ENCODE data around the gene NFILZ.
A peak's percentile ranks its signal among the peaks of the same experiment; 100 is the strongest.

NFILZ gene, protein sequence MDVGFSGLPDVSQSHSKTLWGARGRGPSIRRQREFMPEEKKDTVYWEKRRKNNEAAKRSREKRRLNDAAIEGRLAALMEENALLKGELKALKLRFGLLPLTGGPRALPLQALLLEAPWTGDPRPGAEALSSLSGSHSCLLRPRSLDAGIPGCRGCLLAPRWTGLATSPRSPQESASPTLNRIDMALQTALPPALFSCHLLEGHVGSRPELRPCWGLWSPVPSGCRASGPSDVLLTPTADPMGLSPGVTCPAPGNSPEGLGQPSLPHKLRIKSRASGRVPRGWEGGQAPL

DNA sequence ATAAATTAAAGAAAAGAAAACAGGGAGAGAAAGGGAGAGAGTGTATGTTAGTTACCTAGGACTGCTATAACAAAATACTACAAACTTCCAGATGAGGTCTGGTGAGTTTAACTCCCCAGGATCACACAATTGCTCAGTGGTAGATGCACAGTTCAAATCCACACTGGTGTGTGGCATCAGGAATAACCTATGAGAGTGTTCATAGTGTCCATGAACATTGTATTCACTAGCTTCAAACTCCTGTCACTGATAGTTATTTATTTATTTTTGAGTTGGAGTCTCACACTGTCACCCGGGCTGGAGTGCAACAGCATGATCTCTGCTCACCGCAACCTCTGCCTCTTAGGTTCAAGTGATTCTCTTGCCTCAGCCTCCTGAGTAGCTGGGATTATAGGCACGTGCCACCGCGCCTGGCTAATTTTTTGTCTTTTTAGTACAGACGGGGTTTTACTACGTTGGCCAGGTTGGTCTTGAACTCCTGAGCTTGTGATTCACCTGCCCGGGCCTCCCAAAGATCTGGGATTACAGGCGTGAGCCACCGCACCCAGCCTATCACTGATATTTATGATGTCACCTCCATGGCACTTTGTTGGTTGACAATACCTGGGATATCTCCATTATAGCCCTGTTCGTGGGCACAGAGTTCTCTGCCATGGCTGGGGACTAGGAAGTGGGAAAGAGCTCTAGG is at the start of gene NFILZ:
NFILZ (plus strand) TSS at position 638 of the 688 bp plus-strand sequence. CDS start 46,133 bp downstream, outside the sequence.
- no peak for DNase-seq (ENCODE audit: low read depth in 2 of 2, low spot score in 1 of 2)

DNA sequence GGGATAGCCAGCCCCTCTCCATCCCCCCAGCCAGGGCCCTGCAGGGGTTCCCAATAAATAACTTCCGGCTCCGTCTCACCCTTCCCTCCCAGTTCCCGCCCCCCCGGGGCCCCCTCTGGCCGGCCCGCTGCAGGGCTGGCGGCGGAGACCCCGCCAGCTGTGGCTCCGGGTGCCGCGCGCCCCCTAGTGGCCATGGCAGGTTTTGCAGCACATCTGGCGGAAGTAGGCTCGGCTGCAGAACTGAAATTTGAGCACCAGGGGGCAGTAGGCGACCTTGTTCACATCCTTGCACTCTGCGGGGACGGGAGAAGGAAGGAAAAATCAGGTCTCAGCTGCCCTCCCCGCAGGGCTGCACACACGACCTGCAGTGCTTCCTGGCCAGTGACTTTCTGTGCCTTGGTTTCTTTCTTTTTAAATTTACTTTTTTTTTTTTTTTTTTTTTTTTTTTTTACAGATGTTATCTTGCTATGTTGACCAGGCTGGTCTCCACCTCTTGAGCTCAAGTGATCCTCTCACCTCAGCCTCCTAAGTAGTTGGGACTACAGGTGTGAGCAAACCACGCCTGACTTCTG is 49.6 kb upstream of the NFILZ start:
- peak; percentile 54 to 78 for DNase-seq (ENCODE audit: low read depth in 2 of 2, low spot score in 1 of 2)

DNA sequence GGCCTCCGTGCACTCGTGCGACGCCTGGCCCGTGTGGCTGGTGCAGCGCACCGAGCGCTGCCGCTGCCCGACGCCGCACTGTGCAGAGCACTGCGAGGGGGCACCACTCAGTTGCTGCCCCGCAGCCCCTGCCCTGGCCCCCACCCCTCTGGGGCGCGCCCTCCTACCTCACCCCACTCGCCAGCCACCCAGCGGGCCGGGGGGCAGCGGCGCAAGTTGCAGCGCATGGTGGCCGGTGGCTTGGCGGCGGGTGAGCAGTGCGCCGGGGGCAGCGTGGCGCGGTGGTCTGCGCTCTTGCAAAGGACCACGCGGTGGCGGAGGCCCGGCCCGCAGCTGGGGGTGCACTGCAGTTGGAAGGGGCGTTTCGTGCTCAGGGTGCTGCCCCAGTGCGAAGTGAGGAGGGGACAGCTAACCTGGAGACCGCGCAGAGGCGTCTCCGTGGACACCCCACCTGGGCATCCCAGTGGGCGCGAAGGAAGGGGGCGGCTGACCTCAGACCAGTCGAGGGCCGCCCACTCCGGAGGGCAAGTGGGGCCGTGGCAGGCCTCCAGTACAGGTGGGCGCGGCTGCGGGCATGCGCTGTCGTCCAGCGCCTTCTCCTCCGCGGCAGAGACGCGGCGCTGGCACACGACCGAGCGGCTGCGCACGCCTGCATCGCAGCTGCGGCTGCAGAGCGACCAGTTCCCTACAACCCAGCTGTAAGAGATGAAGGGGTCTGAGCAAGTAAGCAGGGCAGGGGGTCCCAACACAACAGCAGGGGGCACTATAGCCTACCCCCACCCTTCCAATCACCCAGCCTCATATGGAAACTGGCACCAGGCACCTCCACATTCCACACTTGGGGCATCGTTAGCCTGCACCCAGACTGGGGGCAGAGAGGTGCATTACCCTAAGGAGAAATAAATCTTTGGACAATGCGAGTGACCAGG is 45.2 kb upstream of the NFILZ start:
- DNase-seq (ENCODE audit: low read depth in 2 of 2, low spot score in 1 of 2), result no peak

DNA sequence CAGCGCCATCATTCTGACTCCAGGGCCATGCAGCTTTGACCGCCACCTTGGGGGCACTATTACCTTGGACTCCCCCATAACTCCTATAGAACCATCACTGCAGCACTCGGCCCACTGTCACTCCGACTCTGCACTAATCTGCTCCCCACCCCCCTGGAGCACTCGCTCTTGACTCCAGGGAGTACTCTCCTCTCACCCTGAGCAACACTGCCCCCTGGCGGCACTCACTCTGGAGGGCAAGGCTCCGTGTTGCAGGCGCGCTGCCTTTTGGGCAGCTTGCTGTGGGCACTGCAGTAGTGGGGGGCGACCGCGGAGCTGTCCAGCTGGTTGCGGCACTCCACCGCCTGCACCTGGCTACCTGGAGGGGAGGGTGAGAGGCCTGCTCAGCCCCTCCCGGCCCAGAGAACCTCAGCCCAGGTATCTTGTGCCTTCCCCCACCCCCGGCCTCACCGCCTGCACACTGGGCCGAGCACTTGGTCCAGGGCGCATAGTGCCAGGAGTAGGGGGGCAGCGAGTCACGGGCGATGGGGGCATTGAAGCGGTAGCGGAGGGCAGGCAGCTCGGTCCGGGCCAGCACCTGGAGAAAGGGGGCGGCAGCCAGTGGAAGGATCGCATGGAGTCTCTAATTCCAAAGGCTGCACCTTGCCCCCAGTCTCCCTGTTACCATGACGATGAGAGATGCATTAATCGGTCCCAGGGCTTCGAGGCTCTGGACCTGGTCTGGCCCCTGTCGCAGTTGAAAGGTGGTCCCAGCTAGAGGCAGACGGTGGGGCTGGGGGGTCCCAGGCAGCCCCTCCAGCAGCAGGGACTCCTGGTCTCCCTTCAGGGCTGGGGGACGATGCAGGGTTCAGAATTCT is 44.3 kb upstream of the NFILZ start:
- peak in 1 of 2 donors; percentile 32 for DNase-seq (ENCODE audit: low read depth in 2 of 2, low spot score in 1 of 2)

DNA sequence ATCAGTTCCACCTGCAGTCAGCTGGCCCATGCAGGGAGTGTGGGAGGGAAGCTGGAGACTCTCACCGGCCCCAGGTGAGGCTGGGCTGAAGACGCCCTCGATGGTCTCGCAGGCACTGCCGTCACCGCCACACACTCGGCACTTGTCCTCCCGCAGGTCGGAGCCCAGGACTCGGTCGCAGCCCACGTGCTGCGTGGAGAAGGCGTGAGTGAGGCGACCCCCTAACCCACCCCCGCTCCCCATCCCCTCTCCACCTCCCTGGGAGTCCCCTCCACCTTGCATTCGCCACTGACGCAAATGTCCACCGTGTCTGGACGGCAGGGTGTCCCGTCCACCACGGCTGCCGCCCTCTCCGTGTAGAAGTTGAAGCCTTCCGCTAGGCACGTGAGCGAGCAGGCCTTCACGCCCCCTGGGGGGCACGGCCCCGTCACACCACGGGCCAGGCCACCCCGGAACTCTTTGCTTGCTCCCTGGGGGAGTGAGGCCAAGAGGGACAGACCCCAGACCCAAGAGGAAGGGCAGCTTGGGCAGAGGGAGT is 41.2 kb upstream of the NFILZ start:
- DNase-seq (ENCODE audit: low read depth in 2 of 2, low spot score in 1 of 2), result no peak

DNA sequence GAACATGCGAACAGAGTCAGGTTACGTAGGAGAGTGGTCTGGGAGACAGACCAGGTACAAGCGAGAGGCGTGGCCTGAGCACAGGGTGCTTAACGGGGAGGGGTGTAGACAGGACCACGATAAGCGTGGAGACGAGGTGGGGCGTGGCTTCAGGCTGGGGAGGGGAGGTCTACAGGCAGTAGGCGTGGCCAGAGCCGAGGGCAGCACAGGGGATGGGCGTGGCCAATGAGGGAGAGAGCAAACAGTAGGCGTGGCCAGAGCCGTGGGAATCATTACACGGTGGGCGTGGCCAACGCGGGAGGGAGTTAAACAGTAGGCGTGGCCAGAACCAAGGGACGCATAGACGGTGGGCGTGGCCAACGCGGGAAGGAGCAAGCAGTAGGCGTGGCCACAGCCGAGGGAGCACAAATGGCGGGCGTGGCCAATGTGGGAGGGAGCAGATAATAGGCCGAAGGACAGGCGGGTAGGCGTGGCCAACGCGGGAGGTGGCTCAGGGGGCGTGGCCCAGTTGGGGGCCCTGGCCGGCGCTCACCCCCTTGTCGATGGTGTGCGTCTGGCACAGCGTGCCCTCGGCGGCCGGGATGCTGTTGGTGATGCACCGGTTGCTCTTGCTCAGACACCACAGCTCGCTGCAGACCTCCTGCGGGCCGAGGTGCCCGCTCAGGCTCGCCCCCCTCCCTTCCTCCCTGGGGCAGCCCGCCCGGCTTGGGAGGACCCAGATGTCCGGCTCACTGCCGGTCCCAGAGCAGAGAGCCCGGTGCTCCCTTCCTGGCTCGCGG is 38.0 kb upstream of the NFILZ start:
- peak; percentile 84 to 93 for DNase-seq (ENCODE audit: low read depth in 2 of 2, low spot score in 1 of 2)

DNA sequence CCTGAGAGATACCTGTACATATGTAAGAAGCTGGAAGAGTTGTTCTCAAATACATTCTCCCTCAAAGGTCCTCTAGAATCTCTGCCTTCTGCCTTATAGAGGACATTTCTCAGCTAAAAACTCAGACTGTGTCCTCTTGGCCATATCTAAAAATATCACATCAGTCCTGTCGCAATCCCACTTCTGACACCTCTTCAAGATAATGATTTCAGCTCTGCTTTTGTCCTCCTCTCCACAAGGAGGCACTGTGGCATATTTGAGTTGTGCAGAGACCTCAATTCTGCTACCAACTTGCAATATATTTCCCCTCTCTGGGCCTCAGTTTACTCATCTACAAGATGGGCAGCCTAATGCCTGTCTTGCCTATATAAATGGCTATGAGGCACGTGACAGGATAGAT is 36.5 kb upstream of the NFILZ start:
- no peak for DNase-seq (ENCODE audit: low read depth in 2 of 2, low spot score in 1 of 2)

DNA sequence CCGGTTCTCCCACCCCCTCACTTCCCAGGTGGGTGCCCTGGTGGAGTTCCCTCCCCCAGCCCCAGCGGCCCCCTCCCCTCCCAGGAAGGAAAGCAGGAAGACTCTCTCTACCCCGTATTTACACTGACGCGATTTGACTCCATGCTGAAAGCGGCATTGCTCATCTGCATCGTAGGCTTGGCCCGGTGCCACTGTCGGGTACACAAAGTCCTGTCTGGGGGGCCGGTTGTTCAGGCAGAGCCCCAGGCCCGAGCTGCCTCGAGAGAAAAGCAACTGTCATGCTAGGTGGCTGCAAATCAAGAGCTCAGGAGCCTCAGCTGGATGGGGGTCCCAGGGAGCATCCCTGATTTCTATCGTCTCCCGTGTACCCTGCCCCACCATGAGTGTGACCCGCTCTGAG is 34.8 kb upstream of the NFILZ start:
- no peak for DNase-seq (ENCODE audit: low read depth in 2 of 2, low spot score in 1 of 2)

DNA sequence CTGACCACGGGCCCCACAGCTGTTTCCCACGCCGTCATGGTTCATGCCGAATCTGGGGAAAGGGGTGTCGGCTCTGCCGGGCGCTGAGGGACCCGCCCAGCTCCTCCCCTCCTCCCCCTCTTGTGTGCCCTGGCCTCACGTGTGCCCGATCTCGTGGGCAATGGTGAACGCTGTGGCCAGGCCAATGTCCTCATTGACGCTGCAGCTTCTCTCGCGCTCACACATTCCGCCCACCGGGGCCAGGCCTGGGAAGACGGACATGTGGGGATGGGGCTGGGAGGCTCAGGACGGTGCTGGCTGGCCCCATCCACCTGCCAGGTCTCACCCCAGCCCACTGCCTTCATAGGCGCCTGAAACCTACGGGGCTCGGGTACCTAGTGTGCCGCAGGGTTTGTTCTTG is 34.3 kb upstream of the NFILZ start:
- DNase-seq (ENCODE audit: low read depth in 2 of 2, low spot score in 1 of 2), result no peak

DNA sequence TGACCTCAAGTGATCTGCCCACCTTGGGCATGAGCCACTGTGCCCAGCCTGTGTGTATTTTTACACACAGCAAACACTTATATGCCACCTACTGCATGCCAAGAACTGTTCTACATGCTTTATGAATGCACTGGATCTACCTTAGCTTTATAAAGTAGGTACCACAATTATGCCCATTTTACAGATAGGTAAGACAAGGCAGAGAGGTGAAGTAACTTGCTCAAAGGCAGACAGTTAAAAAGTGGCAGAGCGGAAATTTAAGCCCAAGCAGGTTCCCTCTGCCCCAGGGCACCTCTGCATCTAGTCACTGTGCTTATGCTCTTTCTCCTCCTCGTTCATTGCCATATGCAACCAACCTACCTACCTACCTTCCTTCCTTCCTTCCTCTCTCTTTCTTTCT is 30.4 kb upstream of the NFILZ start:
- no peak for DNase-seq (ENCODE audit: low read depth in 2 of 2, low spot score in 1 of 2)

DNA sequence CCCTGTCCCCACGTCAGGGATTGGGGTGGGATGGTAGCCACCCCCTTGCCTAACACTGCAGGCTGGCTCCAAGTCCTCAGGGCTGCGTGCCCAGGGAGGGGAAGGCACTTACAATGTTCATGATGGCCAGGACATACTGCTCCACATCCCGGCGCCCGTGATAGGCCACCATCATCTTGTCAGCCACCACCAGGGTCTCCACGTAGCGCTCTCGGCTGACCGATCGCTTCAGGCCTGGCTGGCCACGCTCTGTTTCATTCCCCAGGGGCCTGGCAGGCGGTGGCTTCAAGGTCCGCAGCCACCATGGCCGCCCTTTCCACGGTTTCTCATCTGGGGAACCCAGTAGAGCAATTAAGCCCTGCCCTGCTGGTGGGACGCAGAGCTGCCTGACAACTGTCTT is 29.6 kb upstream of the NFILZ start:
- DNase-seq (ENCODE audit: low read depth in 2 of 2, low spot score in 1 of 2), result no peak

DNA sequence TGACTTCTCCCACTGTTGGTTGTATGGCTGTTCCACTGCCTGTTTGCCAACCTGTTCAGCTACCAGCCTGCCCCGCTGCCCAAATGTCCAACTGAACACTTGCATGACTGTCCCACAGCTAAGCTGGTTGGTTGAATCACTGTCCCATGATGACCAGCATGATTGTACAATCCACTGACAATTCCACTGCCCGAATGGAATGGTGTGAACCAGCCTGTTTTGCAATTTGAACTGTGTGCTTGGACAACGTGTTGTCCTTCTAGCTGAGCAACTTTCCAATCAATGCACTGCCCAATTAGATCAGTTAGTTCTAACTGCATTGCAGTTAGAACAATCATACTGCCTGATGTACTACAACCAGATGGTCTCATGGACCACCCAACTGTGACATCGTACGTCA is 28.6 kb upstream of the NFILZ start:
- no peak for DNase-seq (ENCODE audit: low read depth in 2 of 2, low spot score in 1 of 2)

DNA sequence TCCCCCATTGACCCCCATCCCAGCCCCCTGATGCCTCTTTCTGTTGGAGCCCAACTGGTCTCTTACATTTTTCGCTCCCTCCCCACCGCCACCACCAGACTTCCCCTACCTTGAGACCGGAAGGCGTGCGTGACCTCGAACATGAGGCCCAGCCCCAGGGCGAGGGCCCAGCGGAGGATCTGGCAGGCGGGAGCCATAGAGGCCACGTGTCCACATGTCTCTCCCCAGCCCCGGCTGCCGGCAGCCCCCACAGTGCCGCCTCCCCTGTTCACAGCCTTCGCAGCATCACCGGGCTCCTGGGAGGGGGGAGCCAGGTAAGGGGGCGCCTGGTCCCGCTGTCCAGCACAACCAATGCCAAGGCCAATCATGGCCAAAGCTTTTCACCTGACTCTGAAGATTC is 24.9 kb upstream of the NFILZ start:
- DNase-seq (ENCODE audit: low read depth in 2 of 2, low spot score in 1 of 2), result no peak

DNA sequence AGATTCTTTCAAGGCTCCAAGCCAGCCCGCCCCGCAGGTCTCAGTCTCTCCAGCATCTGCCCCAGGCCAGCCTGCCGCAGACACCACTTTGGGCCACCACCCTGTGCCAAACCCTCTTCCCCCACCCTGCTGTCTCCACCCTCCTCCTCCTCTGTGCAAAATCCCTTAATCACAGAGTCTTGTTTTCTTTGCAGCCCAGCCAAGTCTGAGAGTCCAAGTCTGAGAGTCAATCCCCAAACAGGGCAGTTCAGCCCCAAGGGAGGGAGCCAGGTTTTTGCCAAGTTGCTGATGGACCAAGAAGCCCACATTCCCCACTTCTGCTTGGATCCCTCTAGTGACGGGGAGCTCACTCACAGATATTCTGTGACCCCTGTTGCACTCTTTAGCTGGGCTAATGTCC is 23.0 kb upstream of the NFILZ start:
- DNase-seq (ENCODE audit: low read depth in 2 of 2, low spot score in 1 of 2), result no peak

DNA sequence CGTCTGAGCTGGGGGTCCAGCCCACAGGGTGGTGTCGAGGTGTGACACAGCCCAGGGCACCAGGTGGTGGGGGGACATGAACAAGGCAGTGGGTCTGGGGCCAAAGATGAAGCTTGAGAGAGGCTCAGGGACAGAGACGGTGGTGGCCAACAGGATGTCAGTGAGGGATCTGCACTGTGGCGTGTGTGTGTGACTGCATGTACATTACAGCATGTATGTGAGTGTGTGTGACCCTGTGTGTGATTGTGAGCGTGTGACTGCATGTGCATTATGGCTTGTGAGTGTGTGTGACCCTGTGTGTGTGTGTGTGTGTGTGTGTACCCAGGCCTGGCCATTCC is 21.5 kb upstream of the NFILZ start:
- DNase-seq (ENCODE audit: low read depth in 2 of 2, low spot score in 1 of 2), result no peak

DNA sequence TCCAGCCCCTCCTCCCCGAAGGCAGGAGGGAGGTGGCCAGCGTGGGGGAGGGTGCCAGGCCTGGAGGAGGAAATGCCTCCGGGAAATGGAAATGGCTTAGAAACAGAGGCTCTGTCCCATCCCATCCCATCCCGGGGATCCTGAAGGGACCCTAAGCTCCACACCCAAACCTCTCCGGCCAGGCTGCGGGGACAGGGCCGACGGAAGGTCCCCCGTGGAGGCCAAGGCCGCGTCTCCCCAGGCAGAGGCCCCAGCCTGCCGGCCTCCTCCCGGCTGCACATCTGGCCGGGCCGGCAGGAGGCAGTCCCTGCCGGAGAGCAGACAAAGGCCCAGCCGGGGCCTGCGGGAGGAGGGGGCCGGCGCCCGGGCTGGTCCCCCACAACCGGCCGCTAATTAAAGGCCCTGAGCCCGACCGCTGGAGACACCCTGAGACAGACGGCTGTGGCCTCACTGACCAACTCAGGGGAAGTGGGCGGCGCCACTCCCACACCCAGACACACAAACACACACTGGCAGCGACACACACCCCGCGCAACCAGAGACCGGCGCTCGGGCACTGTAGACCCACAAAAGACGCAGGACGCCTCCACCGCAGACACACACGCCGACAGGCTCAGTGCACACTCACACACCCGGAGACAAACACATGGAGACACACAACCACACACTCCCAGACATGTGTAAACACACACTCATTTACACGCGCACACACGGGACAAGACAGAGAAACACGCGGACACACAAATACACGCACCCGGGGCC is 21.0 kb upstream of the NFILZ start:
- DNase-seq (ENCODE audit: low read depth in 2 of 2, low spot score in 1 of 2), result no peak

DNA sequence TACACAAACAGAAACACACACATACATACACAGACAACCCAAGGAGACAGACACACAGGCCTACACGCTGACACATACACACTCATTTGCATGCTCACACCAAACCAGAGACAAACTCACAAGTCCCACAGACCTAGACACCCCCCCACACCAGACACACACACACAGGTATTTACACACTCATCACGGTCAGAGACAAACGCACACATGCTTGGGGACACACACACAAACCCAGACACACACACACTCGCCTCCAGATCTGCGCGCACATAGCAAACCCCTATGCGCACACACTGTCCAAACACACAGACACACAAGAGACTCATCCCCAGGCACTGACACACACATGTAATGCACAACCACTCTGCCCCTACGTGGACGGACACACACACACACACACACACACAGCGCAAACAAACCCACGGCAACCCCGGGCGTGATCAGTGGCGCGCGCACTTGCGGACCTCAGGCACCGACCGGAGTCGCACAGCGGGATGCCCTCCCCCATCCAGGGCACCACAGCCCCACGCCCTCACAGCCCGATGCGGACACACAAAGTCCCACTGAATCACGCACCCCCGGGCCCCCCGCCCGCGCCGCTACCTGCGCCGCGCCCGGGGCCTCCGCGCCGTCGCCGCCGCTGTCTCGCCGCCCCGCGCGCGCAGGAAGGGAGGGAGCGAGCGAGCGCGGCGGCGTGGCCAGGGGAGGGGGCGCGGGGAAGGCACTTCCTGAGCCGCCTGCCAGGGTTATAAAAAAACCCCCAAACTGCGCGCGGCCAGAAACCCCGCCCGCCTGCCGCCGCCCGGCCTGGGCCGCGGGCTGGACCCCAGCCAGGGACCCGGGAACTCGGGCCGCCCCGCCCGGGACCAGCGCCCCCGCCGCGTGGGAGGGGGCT is 20.1 kb upstream of the NFILZ start, which contains the start of gene ADAMTS10:
ADAMTS10 (minus strand) TSS at position 675 of the 895 bp plus-strand sequence. CDS start 5,005 bp downstream, outside the sequence.
- DNase-seq (ENCODE audit: low read depth in 2 of 2, low spot score in 1 of 2), result peak in 1 of 2 donors; percentile 12

DNA sequence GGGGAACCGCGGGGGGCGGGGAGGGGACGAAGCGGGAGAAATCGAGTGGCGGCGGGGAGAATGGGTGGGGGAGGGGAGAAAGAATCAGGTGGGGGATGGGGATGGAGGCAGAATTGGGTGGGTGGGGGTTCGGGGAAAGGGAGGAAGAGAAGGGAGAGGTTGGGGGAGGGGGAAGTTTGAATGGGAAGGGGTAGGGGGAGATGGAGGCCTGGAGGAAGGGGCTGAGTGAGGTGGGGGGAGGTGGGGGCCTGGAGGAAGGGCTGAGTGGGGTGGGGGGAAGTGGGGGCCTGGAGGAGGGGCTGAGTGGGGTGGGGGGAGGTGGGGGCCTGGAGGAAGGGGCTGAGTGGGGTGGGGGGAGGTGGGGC is 19.5 kb upstream of the NFILZ start:
- no peak for DNase-seq (ENCODE audit: low read depth in 2 of 2, low spot score in 1 of 2)
